Measurements from ENCODE around the gene SRGAP2C.
"Not testable (repeated sequence)": the region's sequence is repeated elsewhere in the genome, so short reads cannot be mapped to it uniquely, and the experiment has no call there.

SRGAP2C gene

DNA sequence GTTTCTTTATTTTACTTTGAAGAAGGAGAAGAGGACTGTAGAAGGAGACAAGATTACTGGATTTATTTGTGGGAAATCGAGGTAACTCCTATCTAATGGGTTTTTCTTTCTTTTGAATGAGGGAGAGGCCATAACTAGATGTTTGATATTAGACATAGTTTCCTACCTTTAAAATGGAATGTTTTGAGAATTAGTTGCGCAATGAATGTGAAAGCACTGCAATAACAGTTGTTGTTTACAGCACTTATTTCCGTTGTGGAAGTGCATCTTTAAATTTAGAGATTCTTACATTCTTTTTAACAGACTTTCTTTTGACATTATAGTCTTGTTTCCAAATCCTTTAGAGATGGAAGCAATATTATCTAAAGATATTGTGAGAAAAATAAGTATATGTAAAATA, 229.0 kb downstream of the SRGAP2C start:
- Mint-ChIP-seq H3K36me3 (ENCODE audit: low read depth) (no peaks in the 10 kb centered on the region), H3K4me1 (ENCODE audit: low read depth) (no peaks in the 10 kb centered on the region), H3K4me3 (no peak overlapping the region), H3K9me3 (no peaks in the 10 kb centered on the region), H3K27ac (no peak overlapping the region), H3K27me3 (peaks cover 20% of the 10 kb centered on the region)

DNA sequence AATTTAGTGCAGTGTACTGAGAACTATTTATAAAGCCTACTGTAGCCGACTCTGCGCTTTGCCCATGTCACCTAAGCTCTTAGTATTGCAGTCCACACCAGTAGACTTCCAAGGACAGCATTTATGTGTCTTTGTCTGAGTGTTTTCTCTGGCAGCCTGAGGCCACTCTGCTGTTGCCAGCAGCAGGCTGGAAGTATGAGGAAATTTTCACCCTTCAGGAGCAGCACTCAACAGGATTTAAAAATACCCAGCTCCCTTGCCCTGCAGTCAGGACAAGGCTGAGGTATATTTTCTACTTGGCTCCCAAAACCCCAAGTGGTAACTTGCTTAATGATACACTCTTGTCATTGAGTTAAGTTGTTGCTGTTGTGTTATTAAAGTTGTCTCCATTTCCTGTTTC, 230.1 kb downstream of the SRGAP2C start:
- no peaks in the 10 kb centered on the region for H3K4me1 Mint-ChIP-seq (ENCODE audit: low read depth)
- H3K27ac Mint-ChIP-seq: no peak overlapping the region
- H3K36me3 Mint-ChIP-seq (ENCODE audit: low read depth): no peaks in the 10 kb centered on the region
- peaks cover 27% of the 10 kb centered on the region for H3K27me3 Mint-ChIP-seq
- H3K9me3 Mint-ChIP-seq: no peaks in the 10 kb centered on the region
- no peak overlapping the region for H3K4me3 Mint-ChIP-seq

- Mint-ChIP-seq H3K9me3 (no peaks in the 10 kb centered on the region), H3K27me3 (peaks cover 26% of the 10 kb centered on the region), H3K4me3 (no peak overlapping the region), H3K27ac (no peak overlapping the region), H3K36me3 (ENCODE audit: low read depth) (no peaks in the 10 kb centered on the region), H3K4me1 (ENCODE audit: low read depth) (peaks cover 3% of the 10 kb centered on the region)
These were observed 232.6 kb downstream of the SRGAP2C start for GRCh38 chr1:121417325-121417923.

DNA sequence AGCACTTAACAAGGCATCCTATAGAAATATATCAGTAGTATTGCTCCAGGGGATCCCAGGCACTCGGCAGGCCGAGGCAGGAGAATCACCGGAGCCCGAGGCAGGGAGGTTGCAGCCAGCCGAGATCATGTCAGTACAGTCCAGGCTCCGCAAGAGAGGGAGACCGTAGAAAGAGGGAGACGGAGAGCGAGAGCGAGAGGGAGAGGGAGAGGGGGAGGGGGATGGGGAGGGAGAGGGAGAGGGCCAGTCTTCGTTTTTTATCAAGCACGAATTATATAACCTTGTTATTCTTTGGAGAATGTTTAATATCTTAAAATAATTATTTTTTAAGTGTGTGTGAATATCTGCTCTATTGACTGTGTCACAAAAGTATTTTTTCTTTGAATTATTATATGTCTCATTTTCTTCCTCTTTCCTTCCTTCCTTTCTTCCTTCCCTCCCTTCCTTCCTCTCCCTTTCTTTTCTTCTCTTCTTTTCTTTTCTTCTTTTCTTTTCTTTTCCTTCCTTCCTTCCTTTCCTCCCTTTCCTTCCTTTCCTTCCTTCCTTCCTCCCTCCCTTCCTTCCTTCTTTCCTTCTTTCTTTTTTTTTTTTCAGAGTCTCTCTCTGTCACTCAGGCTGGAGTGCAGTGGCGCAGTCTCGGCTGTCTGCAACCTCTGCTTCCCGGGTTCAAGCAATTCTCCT, 233.7 kb downstream of the SRGAP2C start:
- Mint-ChIP-seq H3K4me1 (ENCODE audit: low read depth) (peaks cover 3% of the 10 kb centered on the region), H3K27me3 (peaks cover 23% of the 10 kb centered on the region), H3K9me3 (no peaks in the 10 kb centered on the region)

GRCh38 chr1:121419050-121419615, 234.4 kb downstream of the SRGAP2C start:
- not testable (repeated sequence) for H3K27ac Mint-ChIP-seq; H3K4me3 Mint-ChIP-seq; H3K36me3 Mint-ChIP-seq (ENCODE audit: low read depth); H3K4me1 Mint-ChIP-seq (ENCODE audit: low read depth); H3K9me3 Mint-ChIP-seq
- H3K27me3 Mint-ChIP-seq: peaks cover 25% of the 10 kb centered on the region

More for the DNA sequence above, 233.7 kb downstream of the SRGAP2C start:
- Mint-ChIP-seq H3K27ac (no peak overlapping the region), H3K36me3 (ENCODE audit: low read depth) (no peaks in the 10 kb centered on the region), H3K4me3 (no peak overlapping the region)

DNA sequence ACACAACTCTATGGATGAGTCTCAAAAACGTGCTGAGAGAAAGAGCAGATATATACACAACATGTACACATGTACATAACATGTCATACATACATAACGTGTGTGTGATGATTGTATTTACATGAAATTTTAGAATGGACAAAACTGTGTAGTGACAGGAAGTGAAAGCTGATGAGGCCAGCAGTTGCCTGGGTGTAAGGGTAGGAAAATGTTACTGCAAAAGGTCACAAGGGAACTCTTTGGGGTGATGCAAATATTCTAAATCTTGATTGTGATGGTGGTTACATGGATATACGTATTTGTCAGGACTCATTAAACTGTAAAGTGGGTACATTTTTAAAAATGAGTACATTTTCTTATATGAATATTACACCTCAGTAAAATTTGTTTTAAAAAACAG, 236.7 kb downstream of the SRGAP2C start:
- H3K9me3 Mint-ChIP-seq; H3K27ac Mint-ChIP-seq; H3K4me3 Mint-ChIP-seq; H3K4me1 Mint-ChIP-seq (ENCODE audit: low read depth); H3K36me3 Mint-ChIP-seq (ENCODE audit: low read depth): not testable (repeated sequence)
- H3K27me3 Mint-ChIP-seq: peaks cover 30% of the 10 kb centered on the region

- H3K9me3 Mint-ChIP-seq; H3K4me3 Mint-ChIP-seq; H3K36me3 Mint-ChIP-seq (ENCODE audit: low read depth); H3K4me1 Mint-ChIP-seq (ENCODE audit: low read depth); H3K27ac Mint-ChIP-seq: not testable (repeated sequence)
- H3K27me3 Mint-ChIP-seq: peaks cover 33% of the 10 kb centered on the region
These were observed 239.2 kb downstream of the SRGAP2C start for GRCh38 chr1:121423956-121424355.

- H3K4me3 Mint-ChIP-seq; H3K27ac Mint-ChIP-seq; H3K4me1 Mint-ChIP-seq (ENCODE audit: low read depth); H3K36me3 Mint-ChIP-seq (ENCODE audit: low read depth); H3K9me3 Mint-ChIP-seq: not testable (repeated sequence)
- peaks cover 36% of the 10 kb centered on the region for H3K27me3 Mint-ChIP-seq
These were observed 248.7 kb downstream of the SRGAP2C start for GRCh38 chr1:121433517-121433916.

- not testable (repeated sequence) for H3K4me1 Mint-ChIP-seq (ENCODE audit: low read depth); H3K27ac Mint-ChIP-seq; H3K9me3 Mint-ChIP-seq
These were observed 254.1 kb downstream of the SRGAP2C start for GRCh38 chr1:121438862-121439261.

DNA sequence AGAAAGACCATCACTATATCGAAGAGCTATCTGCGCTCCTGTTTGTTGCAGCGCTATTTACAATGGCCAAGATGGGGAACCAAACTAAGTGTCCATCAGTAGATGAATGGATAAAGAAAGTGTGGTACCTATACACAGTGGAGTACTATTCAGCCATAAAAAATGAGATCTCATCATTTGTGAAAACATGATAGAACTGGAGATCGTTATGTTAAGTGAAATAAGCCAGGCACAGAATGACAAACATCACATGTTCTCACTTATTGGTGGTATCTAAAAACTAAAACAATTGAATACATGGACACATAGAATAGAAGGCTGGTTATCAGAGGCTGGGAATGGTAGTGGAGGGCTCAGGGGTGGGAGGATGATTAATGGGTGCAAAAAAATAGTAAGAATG, 256.2 kb downstream of the SRGAP2C start:
- H3K36me3 Mint-ChIP-seq (ENCODE audit: low read depth): no peaks in the 10 kb centered on the region
- H3K27ac Mint-ChIP-seq: no peak overlapping the region

More at GRCh38 chr1:121438862-121439261, 254.1 kb downstream of the SRGAP2C start:
- H3K27me3 Mint-ChIP-seq: peaks cover 20% of the 10 kb centered on the region
- H3K36me3 Mint-ChIP-seq (ENCODE audit: low read depth); H3K4me3 Mint-ChIP-seq: not testable (repeated sequence)

More for the DNA sequence above, 256.2 kb downstream of the SRGAP2C start:
- Mint-ChIP-seq H3K27me3 (peaks cover 7% of the 10 kb centered on the region), H3K4me3 (no peak overlapping the region), H3K9me3 (peaks cover 4% of the 10 kb centered on the region), H3K4me1 (ENCODE audit: low read depth) (no peaks in the 10 kb centered on the region)
